ENCODE results near the gene AGAP3.
A peak's percentile ranks its signal among the peaks of the same experiment; 100 is the strongest.

The AGAP3 gene

DNA sequence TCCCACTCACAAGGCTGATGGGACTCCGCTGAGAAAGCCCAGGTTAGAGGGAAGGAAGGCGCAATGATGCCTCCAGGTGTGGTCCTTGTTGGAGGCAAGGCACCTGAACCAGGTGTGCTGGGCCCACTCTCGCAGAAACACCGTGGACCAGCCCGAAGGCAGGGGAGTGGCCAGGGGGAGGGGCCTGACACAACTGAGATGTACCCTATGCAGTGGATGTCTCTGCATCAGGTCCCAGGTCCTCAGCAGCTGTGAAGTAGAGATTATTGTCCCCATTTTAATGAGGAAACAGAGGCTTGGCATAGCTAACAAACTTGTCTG lies 49.2 kb downstream of the AGAP3 start:
- DNase-seq (ENCODE audit: low read depth), result no peak

DNA sequence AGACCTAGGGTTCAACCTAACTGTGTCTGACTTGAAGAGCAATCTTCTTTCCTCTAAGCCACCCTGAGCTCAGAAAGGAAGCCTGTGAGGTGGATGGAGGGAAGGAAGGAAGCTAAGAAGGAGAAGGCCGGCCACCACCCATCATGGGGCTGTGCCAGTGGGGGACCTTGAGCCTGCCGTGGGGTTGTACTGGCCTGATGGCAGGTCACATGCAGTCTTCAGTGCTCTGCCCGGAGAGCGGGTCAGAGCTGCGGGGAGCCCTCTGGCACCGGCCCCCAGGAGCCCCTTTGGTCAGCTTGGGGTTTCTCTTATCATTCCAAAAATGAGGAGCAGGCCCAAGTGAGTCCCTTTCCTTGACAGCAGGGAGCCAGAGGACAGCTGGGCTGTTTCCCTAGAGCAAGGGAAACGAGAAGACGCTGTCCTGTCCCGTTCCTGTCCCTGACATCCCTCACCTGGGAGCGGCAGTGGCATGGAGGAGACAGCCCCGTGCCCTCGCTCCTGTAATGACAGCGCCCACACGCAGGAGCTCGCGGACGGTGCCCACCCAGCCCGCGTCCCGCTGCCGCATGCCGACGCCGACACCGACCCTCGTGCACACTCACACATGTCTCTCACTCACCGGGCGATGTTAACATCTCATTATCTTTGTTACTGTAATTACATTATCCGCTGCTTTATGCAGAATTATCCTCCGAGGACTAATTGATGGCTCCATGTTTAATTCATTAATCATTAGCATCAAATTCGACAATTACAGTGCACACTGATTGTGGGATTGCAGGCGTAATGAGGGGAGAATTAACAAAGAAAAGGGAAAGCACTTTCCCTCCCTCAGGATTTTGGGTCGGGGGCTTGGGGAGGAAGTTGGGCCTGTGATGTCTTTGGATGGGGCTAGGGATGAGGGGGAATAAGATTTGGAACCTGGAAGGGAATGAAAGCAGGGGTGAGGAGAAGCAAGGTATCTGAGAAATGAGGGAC lies 49.9 kb downstream of the AGAP3 start:
- DNase-seq (ENCODE audit: low read depth), result no peak

DNA sequence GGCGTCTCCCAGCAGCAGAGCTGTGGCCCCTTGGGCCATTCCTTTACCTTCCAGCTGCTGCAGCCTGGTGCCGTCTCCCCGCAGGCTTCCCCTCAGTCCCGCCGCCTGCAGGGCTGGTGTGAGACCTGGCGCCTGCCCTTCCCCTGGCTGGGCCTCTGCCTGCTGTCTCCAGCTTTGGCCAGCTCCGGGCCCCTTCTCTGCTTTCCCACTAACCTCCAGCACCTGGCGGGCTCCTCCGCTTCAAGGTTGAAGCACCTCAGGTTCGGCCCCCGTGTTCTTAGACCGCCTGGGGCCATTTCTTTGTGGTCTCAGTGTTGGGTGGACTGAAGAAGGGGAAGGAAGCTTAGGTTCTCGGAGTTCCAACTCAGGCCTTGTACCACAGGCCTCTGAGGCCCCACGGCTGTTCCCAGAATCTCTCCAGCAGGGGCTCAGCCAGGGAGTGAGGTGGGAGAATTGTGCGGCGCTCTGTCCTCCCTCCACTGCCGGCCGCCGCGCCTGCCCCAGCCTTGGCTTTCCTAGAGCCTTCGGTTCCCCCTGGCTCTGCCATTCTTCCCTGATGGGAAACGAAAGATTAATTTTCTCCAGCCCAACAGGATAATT lies 50.9 kb downstream of the AGAP3 start:
- no peak for DNase-seq (ENCODE audit: low read depth)

- DNase-seq (ENCODE audit: low read depth), result no peak
Observed at GRCh38 chr7:151137791-151138152, 51.5 kb downstream of the AGAP3 start.

- no peak for DNase-seq (ENCODE audit: low read depth)
Observed at GRCh38 chr7:151138153-151138851, 52.0 kb downstream of the AGAP3 start.

DNA sequence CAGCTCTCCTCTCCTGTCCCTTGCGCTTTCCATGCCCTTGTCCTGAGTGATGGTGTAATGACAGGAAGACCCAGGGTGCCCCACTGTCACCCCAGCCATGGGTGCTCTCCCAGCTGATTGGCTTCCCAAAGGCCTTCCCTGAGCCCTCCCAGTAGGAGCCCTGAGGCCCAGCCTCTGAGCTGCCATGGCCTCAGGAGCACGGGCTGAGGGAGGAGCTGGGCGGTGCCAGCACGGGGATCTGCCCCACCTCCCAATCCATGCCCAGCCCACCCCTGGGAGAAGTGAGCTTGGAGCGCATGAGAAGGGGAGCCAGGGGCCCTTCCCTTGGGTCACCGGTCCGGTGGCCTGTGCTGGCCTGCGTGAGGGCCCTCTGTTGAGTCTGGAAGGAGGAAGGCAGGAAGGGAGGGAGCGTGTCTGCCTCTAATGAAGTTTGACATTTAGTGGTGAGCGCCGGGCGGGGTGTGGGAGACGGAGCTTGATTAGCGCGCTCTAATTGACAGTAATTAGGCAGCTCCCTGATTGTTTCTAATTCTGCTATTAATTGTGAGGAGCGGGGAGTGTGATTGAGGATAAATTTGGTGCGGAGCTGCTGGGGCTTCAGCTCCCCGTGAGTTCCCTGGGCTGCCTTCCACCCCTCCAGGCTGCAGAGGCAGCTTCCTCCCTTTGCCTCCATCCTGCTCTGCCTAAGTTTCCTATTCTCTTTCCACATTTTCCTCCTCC lies 53.0 kb downstream of the AGAP3 start:
- DNase-seq (ENCODE audit: low read depth), result no peak

DNA sequence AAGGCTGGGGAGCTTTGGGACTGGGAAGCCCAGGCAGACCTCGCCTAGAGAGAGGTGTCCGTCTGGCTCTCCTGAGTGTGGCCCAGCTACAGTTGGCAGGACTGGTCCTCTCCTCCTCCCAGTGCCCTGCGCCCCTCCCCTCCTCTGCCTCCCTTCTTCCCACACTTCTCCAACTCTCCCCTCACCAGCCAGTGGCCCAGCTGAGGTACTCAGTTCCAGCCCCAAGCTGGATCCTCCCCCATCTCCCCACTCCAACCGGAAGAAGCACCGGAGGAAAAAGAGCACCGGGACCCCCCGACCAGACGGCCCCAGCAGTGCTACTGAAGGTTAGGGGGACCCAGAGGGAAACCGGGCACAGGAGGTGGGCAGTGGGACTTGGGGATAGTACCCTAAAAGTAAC lies 53.5 kb downstream of the AGAP3 start:
- no peak for DNase-seq (ENCODE audit: low read depth)

GRCh38 chr7:151140826-151141225 lies 54.6 kb downstream of the AGAP3 start:
- no peak for DNase-seq (ENCODE audit: low read depth)

- DNase-seq (ENCODE audit: low read depth), result no peak
Observed at GRCh38 chr7:151141311-151141854, 55.1 kb downstream of the AGAP3 start.

GRCh38 chr7:151141855-151142685 lies 55.8 kb downstream of the AGAP3 start:
- no peak for DNase-seq (ENCODE audit: low read depth)

- no peak for DNase-seq (ENCODE audit: low read depth)
Observed at GRCh38 chr7:151142686-151143040, 56.4 kb downstream of the AGAP3 start.

GRCh38 chr7:151143261-151144015 lies 57.2 kb downstream of the AGAP3 start:
- DNase-seq (ENCODE audit: low read depth), result no peak

- no peak for DNase-seq (ENCODE audit: low read depth)
Observed at GRCh38 chr7:151144387-151144786, 58.1 kb downstream of the AGAP3 start.

GRCh38 chr7:151146761-151147160 lies 60.5 kb downstream of the AGAP3 start:
- DNase-seq (ENCODE audit: low read depth), result no peak

GRCh38 chr7:151148319-151149259 lies 62.3 kb downstream of the AGAP3 start:
- no peak for DNase-seq (ENCODE audit: low read depth)

DNA sequence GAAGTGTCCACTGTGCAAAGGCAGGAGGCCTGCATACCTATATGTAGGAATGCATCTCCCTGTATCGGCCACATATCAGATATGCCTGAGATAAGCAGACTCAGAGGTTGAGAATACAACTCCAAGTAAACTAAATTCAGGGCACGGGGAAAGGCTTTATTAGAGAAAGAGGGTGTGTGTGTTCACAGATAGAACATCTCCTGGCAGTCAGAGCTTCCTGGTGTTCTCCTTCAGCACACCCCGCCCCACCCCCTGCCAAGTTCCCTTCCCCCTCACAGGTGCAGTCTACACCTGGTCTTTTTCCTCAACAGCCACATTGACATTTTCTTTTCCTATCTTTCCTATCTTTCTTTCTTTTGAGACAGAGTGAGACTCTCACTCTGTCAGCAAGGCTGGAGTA lies 64.1 kb downstream of the AGAP3 start:
- no peak for DNase-seq (ENCODE audit: low read depth)

- DNase-seq (ENCODE audit: low read depth), result no peak
Observed at GRCh38 chr7:151152643-151153513, 66.6 kb downstream of the AGAP3 start.

DNA sequence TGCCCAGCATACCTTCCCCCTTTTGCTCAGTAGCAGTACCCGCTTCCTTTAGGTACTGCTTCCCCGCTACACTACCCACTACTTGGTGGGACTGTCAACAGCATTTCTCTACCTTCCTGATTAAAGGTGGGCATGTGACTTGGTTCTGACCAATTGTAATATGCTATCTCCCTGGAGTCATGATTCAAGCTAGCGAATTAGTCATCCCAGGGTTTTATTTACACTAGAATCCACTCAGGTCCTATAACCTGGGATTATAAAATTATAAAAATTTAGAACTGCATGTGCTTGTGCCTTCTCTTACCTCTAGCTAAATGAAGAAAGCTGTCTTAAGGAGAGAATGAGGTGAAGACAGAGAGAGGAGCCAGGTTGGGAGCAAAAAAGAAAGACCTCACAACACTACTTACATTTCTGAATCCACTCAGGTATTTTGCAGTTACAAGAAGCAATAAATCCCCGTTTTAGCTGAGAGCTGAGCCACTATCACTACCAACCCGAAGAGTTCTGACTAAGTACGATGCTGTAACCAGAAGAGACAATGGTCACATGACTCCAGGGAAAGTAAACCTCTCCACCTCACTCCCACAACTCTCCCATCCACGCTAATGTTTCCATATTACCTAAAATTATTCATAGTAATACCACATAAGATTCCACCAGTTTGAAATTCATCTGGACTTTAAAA lies 71.5 kb downstream of the AGAP3 start:
- DNase-seq (ENCODE audit: low read depth), result peak; percentile 30
